ENCODE data around the gene ANKRD63. TPM values are rescaled to one million over a fixed set of nuclear protein-coding genes. Genes with fewer than 3 reads are reported as not detected.

The ANKRD63 gene
- total RNA-seq, 4 donors from 2014 or later, result not detected

GRCh38 chr15:40248006-40248783, 34.7 kb downstream of the ANKRD63 start:
- Histone ChIP-seq H3K27me3 (no peaks in the 10 kb centered on the region), H3K9me3 (no peaks in the 10 kb centered on the region), H3K36me3 (no peaks in the 10 kb centered on the region), H3K4me1 (peaks cover 0 to 13% (median 8%) of the 10 kb centered on the region in 4 donors), H3K27ac (no peak overlapping the region), H3K4me3 (no peak overlapping the region)
- no peak for DNase-seq
- no peak for TF ChIP-seq POLR2A (IDR thresholded peaks at IDR 0.05)
- no peak for TF ChIP-seq CTCF (IDR thresholded peaks at IDR 0.05)

GRCh38 chr15:40247406-40247971, 35.4 kb downstream of the ANKRD63 start:
- Histone ChIP-seq H3K4me1 (peaks cover 0 to 7% (median 3%) of the 10 kb centered on the region in 4 donors), H3K27me3 (no peaks in the 10 kb centered on the region), H3K36me3 (no peaks in the 10 kb centered on the region), H3K27ac (no peak overlapping the region), H3K4me3 (no peak overlapping the region), H3K9me3 (no peaks in the 10 kb centered on the region)
- no peak for DNase-seq
- TF ChIP-seq CTCF (IDR thresholded peaks at IDR 0.05), result no peak

- Histone ChIP-seq H3K36me3 (no peaks in the 10 kb centered on the region), H3K9me3 (no peaks in the 10 kb centered on the region), H3K27ac (no peak overlapping the region), H3K4me1 (no peaks in the 10 kb centered on the region), H3K27me3 (no peaks in the 10 kb centered on the region), H3K4me3 (no peak overlapping the region)
- peak in 1 of 3 donors; percentile 36 for DNase-seq
- TF ChIP-seq CTCF (IDR thresholded peaks at IDR 0.05), result no peak
- TF ChIP-seq POLR2A (IDR thresholded peaks at IDR 0.05), result no peak
These were observed 36.2 kb downstream of the ANKRD63 start for GRCh38 chr15:40246496-40247280.

- peak in 1 of 3 donors; percentile 30 for DNase-seq
These were observed 37.0 kb downstream of the ANKRD63 start for GRCh38 chr15:40245666-40246450.

More at GRCh38 chr15:40245666-40246450, 37.0 kb downstream of the ANKRD63 start:
- no peak overlapping the region for H3K27ac ChIP-seq
- H3K27me3 ChIP-seq, result no peaks in the 10 kb centered on the region
- H3K4me1 ChIP-seq, result no peaks in the 10 kb centered on the region
- TF ChIP-seq POLR2A (IDR thresholded peaks at IDR 0.05) (no peak), CTCF (IDR thresholded peaks at IDR 0.05) (no peak)
- H3K9me3 ChIP-seq, result no peaks in the 10 kb centered on the region
- H3K4me3 ChIP-seq, result no peak overlapping the region
- no peaks in the 10 kb centered on the region for H3K36me3 ChIP-seq

All from Peyer's patch (tissue), 4 donors.